GM12878 (cell line): ENCODE measurements around the gene ACADVL. TPM values are rescaled to one million over a fixed set of nuclear protein-coding genes. Genes with fewer than 3 reads are reported as not detected.

Experiments used
- ATAC-seq: fragments of 200-7000 bp; cut with Tn5 transposase; 3 replicates; pipeline ENCODE4 v1.9.1; 2020; ENCODE audit warnings: mild to moderate bottlenecking, moderate library complexity
- BruUV-seq: library from RNA; stranded (reverse); fragments of 400-500 nt; replicated peaks from 2 replicates; lab custom pipeline; 2021; lab: Mats Ljungman, UMichigan
- CTCF ChIA-PET: fragments of 300-600 bp; sonication (Branson Sonifier 250); formaldehyde crosslinking; extraction: SDS; loops from one replicate; lab custom pipeline; 2021; ENCODE audit warnings: inconsistent platforms; lab: Yijun Ruan, JAX
- POLR2A ChIA-PET: fragments of 350-600 bp; formaldehyde crosslinking; extraction: SDS; loops from one replicate; lab custom pipeline; 2021; ENCODE audit warnings: inconsistent platforms; lab: Charles Lee
- RAD21 ChIA-PET: fragments of 300-600 bp; sonication (Branson Sonifier 250); formaldehyde crosslinking; loops from one replicate; lab custom pipeline; 2023; ENCODE audit warnings: antibody characterized with exemption; ENCODE audit not compliant: unreplicated experiment; lab: Charles Lee
- SMC1A ChIA-PET: fragments of 300-600 bp; sonication (Branson Sonifier 250); formaldehyde crosslinking; loops from one replicate; lab custom pipeline; 2023; ENCODE audit not compliant: unreplicated experiment, uncharacterized antibody; lab: Charles Lee
- DNase-seq: peaks from one replicate; pipeline ENCODE4 v3.0.0-alpha.2; 2011; ENCODE audit warnings: low read depth, low spot score
- FAIRE-seq: peaks from 3 replicates; lab custom pipeline; 2011; peaks lifted over from hg19 to GRCh38; lab: Jason Lieb, UNC
- H2AFZ ChIP-seq: 2 replicates; pipeline ENCODE4 v1.6.0; 2011; ENCODE audit warnings: low read depth, low read length, control low read depth; ENCODE audit not compliant: control insufficient read depth
- H3K27ac ChIP-seq: 2 replicates; pipeline ENCODE4 v1.5.1; 2011; ENCODE audit warnings: control low read depth; ENCODE audit not compliant: control insufficient read depth, insufficient read depth
- H3K27me3 ChIP-seq, 2 experiments: replicated peaks in 1 of 2; 2 replicates each; pipeline versions ENCODE4 v1.6.0 to v1.6.1; 2011; ENCODE audit warnings: low read length in 1 of 2; ENCODE audit not compliant: control insufficient read depth in 2 of 2, insufficient read depth in 2 of 2
- H3K36me3 ChIP-seq, 2 experiments: 2 replicates each; pipeline ENCODE4 v1.5.1; 2011; ENCODE audit warnings: low read length in 1 of 2; ENCODE audit not compliant: control insufficient read depth in 2 of 2, insufficient read depth in 2 of 2
- H3K4me1 ChIP-seq: 2 replicates; pipeline ENCODE4 v1.6.1; 2011; ENCODE audit warnings: mild to moderate bottlenecking, low read length, moderate library complexity, mixed read lengths; ENCODE audit not compliant: control insufficient read depth, insufficient read depth
- H3K4me2 ChIP-seq: 2 replicates; pipeline ENCODE4 v1.6.0; 2011; ENCODE audit warnings: control low read depth; ENCODE audit not compliant: control insufficient read depth, insufficient read depth
- H3K4me3 ChIP-seq: fragments of 200-600 bp; sonication (generic); 2 replicates; pipeline ENCODE4 v1.5.1; 2016
- H3K79me2 ChIP-seq: 2 replicates; pipeline ENCODE4 v1.6.0; 2011; ENCODE audit warnings: low read length; ENCODE audit not compliant: control insufficient read depth, insufficient read depth
- H3K9ac ChIP-seq: 2 replicates; pipeline ENCODE4 v1.8.0; 2011; ENCODE audit warnings: low read length, control low read depth, mixed read lengths; ENCODE audit not compliant: control insufficient read depth, insufficient read depth
- H3K9me3 ChIP-seq: replicated peaks from 3 replicates; pipeline ENCODE4 v1.5.1; 2011; ENCODE audit warnings: mild to moderate bottlenecking, low read length; ENCODE audit not compliant: control insufficient read depth, insufficient read depth
- H4K20me1 ChIP-seq: 2 replicates; pipeline ENCODE4 v1.6.0; 2011; ENCODE audit not compliant: control insufficient read depth, insufficient read depth
- BMI1 ChIP-seq: fragments of 450-650 bp; IDR thresholded peaks from 2 replicates; pipeline ENCODE4 v1.6.1; 2016; ENCODE audit warnings: mild to moderate bottlenecking, moderate library complexity, borderline replicate concordance
- DPF2 ChIP-seq: fragments of 450-650 bp; IDR thresholded peaks from 2 replicates; pipeline ENCODE4 v1.6.1; 2017; ENCODE audit warnings: mild to moderate bottlenecking
- HDAC6 ChIP-seq: fragments of 200-600 bp; sonication (generic); IDR thresholded peaks from one replicate; pipeline ENCODE4 v1.8.0; 2017; ENCODE audit warnings: antibody characterized with exemption; ENCODE audit not compliant: unreplicated experiment
- MXI1 ChIP-seq: fragments of 150-350 bp; IDR thresholded peaks from 2 replicates; pipeline ENCODE4 v1.6.1; 2011; ENCODE audit warnings: low read depth, mild to moderate bottlenecking, inconsistent platforms, low read length, improper control_type of control experiment
- MYC ChIP-seq: IDR thresholded peaks from 2 replicates; pipeline ENCODE4 v1.6.1; 2011; ENCODE audit warnings: mild to moderate bottlenecking, low read length, moderate library complexity, inconsistent platforms; ENCODE audit not compliant: insufficient read depth, insufficient replicate concordance, insufficient read length, severe bottlenecking
- NR2C1 ChIP-seq: fragments of 450-650 bp; IDR thresholded peaks from 2 replicates; pipeline ENCODE4 v1.6.1; 2017; ENCODE audit warnings: antibody characterized with exemption, mild to moderate bottlenecking, moderate library complexity
- RUNX3 ChIP-seq: IDR thresholded peaks from 2 replicates; pipeline ENCODE4 v1.6.1; 2012; ENCODE audit warnings: low read length, inconsistent platforms
- SREBF1 ChIP-seq: IDR thresholded peaks from 2 replicates; pipeline ENCODE4 v1.6.1; 2012; ENCODE audit warnings: mild to moderate bottlenecking, low read length
- WGBS: methylation state at CpG from one replicate; pipeline ENCODE4 v1.1.6; 2016; ENCODE audit warnings: low lambda C conversion rate; ENCODE audit not compliant: insufficient replicate concordance, insufficient coverage; ENCODE audit errors: missing lambda C conversion rate; 5-methylcytosine and 5-hydroxymethylcytosine counted together
- in situ Hi-C: fragments of 300-500 bp; cut with MboI; formaldehyde crosslinking; loops from 9 replicates; pipeline ENCODE4 v1.14.3; 2018; ENCODE audit warnings: mixed read lengths
- intact Hi-C: fragments of 100-400 bp; cut with micrococcal nuclease; formaldehyde crosslinking; loops from one replicate; pipeline ENCODE4 v1.14.2; 2022; ENCODE audit not compliant: unreplicated experiment
- polyA plus RNA-seq, 11 experiments: library from polyadenylated mRNA; depleted of rRNA in 4 of 11; unstranded in 6 of 11; stranded (reverse) in 5 of 11; fragments of >200 nt; fragmentation: Nextera tagmentation in 4 of 11; fragmentation: Illumina TruSeq in 1 of 11; extraction: Ambion mirVana in 4 of 11; extraction: Trizol in 1 of 11; gene quantifications; 1 replicate in 1 of 11; 2 replicates in 10 of 11; pipeline versions ENCODE4 v1.2.1 to v1.2.3, GENCODE V29; 2011 to 2016; ENCODE audit warnings: inconsistent platforms in 2 of 11, missing spikeins in 2 of 11, low read depth in 1 of 11
- total RNA-seq, 4 experiments: library from RNA; depleted of rRNA in 3 of 4; stranded (reverse); fragments of >200 nt in 3 of 4; fragmentation: Illumina TruSeq in 1 of 4; extraction: Trizol in 1 of 4; gene quantifications; 2 replicates each; pipeline versions ENCODE4 v1.2.1 to v1.2.3, GENCODE V29; 2013 to 2021
- TF ChIP-seq, protein P1 (sequence below): IDR thresholded peaks from 2 replicates; pipeline ENCODE4 v1.6.1; 2011; ENCODE audit warnings: mild to moderate bottlenecking, low read depth, low read length, moderate library complexity; ENCODE audit not compliant: insufficient replicate concordance

ACADVL gene
- total and polyA plus RNA-seq, 10 of the 15 experiments (the other 5 are each of a cell fraction or from before 2014, with no cell fraction given) = 25.4 to 232 (median 180) TPM

DNA sequence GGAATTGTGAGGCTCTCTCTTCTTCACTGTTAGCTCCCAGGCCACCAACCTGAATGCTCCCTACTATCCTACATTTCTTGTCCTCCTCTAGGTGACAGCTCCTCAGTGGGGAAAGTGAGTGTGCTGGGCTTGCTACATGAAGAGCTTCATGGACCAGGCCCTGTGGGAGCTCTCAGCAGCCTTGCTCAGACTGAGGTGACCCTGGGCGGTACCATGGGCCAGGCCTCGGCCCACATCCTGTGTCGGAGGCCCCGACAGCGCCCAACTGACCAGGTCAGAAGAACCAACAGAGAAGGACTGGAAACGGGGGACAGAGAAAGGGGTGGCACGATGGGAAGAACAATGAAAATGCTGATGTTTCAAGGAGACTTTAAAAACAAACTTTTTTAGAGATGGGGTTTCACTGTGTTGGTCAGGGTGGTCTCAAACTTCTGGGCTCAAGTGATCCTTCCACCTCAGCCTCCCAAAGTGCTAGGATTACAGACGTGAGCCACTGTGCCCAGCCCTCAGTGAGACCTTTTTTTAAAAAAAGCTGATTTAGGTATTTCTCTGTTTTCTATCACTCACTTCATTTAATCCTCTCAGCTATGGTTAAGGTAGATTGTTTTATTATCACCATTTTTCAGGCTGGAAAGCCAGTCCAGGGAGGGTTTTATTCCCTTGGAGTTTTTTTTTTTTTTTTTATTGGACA lies 37.2 kb downstream of the ACADVL start:
- Histone ChIP-seq H3K27ac (no peak overlapping the region), H3K4me2 (no peak overlapping the region), H3K4me1 (peaks cover 4% of the 10 kb centered on the region), H3K27me3 (no peaks in the 10 kb centered on the region; a peak in 1 of 4 replicates), H3K4me3 (no peak overlapping the region), H3K79me2 (peaks cover 12% of the 10 kb centered on the region), H2AFZ (no peak overlapping the region), H4K20me1 (no peaks in the 10 kb centered on the region), H3K36me3 (peaks cover 2 to 13% of the 10 kb centered on the region in 2 experiments; a peak in 2 of 4 replicates), H3K9ac (no peak overlapping the region), H3K9me3 (no peaks in the 10 kb centered on the region)
- POLR2A ChIA-PET = interaction anchor here (0.9 to 1.1 kb wide), 2 partner anchors 41 to 248 kb away, joined by 3 to 4 read pairs; no protein-coding TSS in a partner anchor
- SMC1A ChIA-PET = interaction anchor here (1.1 kb wide), 2 partner anchors 15 to 105 kb away, joined by 3 to 5 read pairs; partner anchors contain the start of gene GABARAP
- FAIRE-seq (no peak), ATAC-seq (no peak), DNase-seq (no peak)
- in situ Hi-C loops (no loop called here), intact Hi-C loops (no loop called here)
- CTCF ChIA-PET = interaction anchor here (0.6 to 1.0 kb wide), 3 partner anchors 36 to 266 kb away, joined by 3 read pairs; no protein-coding TSS in a partner anchor
- TF ChIP-seq MXI1 = no peak
- no peak for TF ChIP-seq SREBF1
- no peak for TF ChIP-seq RUNX3
- TF ChIP-seq, protein P1, sequence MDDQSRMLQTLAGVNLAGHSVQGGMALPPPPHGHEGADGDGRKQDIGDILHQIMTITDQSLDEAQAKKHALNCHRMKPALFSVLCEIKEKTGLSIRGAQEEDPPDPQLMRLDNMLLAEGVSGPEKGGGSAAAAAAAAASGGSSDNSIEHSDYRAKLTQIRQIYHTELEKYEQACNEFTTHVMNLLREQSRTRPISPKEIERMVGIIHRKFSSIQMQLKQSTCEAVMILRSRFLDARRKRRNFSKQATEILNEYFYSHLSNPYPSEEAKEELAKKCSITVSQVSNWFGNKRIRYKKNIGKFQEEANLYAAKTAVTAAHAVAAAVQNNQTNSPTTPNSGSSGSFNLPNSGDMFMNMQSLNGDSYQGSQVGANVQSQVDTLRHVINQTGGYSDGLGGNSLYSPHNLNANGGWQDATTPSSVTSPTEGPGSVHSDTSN = no peak
- no peak for TF ChIP-seq NR2C1
- TF ChIP-seq BMI1 = no peak
- TF ChIP-seq DPF2 = no peak
- no peak for TF ChIP-seq HDAC6
- no peak for TF ChIP-seq MYC
- 92% methylated on average over 8 of the region's 8 CpGs for WGBS
- no TSS peak for BruUV-seq
- RAD21 ChIA-PET = interaction anchor here (1.2 kb wide), 1 partner anchor 10 kb away, joined by 3 read pairs; no protein-coding TSS in a partner anchor
